SKM-1 (cell line): ENCODE results near the gene SLC25A36.
A peak's percentile ranks its signal among the peaks of the same experiment; 100 is the strongest.
"Not testable (repeated sequence)": the region's sequence is repeated elsewhere in the genome, so short reads cannot be mapped to it uniquely, and the experiment has no call there.

ENCODE experiments used
- DNase-seq: peaks from one replicate; lab custom pipeline; 2025; ENCODE audit not compliant: unreplicated experiment; lab: John Stamatoyannopoulos, UW

The SLC25A36 gene

GRCh38 chr3:140994316-140994715 is 52.7 kb downstream of the SLC25A36 start:
- no peak for DNase-seq

GRCh38 chr3:140994861-140995260 is 53.2 kb downstream of the SLC25A36 start:
- not testable (repeated sequence) for DNase-seq

- DNase-seq = no peak
Observed at GRCh38 chr3:140995881-140996280, 54.2 kb downstream of the SLC25A36 start.

GRCh38 chr3:141000027-141000663 is 58.5 kb downstream of the SLC25A36 start:
- peak; percentile 23 for DNase-seq

- DNase-seq = no peak
Observed at GRCh38 chr3:141000686-141001085, 59.0 kb downstream of the SLC25A36 start.

- DNase-seq = no peak
Observed at GRCh38 chr3:141006344-141006743, 64.7 kb downstream of the SLC25A36 start.

- DNase-seq = no peak
Observed at GRCh38 chr3:141009496-141009895, 67.9 kb downstream of the SLC25A36 start.

GRCh38 chr3:141011232-141011996 is 69.8 kb downstream of the SLC25A36 start:
- no peak for DNase-seq

GRCh38 chr3:141011997-141012262 is 70.3 kb downstream of the SLC25A36 start:
- DNase-seq = no peak

GRCh38 chr3:141012571-141012970 is 70.9 kb downstream of the SLC25A36 start:
- no peak for DNase-seq

- no peak for DNase-seq
Observed at GRCh38 chr3:141015481-141015880, 73.8 kb downstream of the SLC25A36 start.

- DNase-seq = not testable (repeated sequence)
Observed at GRCh38 chr3:141017366-141018322, 76.0 kb downstream of the SLC25A36 start.

- no peak for DNase-seq
Observed at GRCh38 chr3:141019244-141019643, 77.6 kb downstream of the SLC25A36 start.

- DNase-seq = no peak
Observed at GRCh38 chr3:141020143-141020830, 78.7 kb downstream of the SLC25A36 start.

GRCh38 chr3:141021261-141021660 is 79.6 kb downstream of the SLC25A36 start:
- DNase-seq = no peak
